NCI-H748 (cell line): Measurements from ENCODE around the gene RUVBL1.

Experiments used
- DNase-seq: peaks from one replicate; lab custom pipeline; 2025; ENCODE audit not compliant: unreplicated experiment; lab: John Stamatoyannopoulos, UW

RUVBL1 gene

GRCh38 chr3:128036119-128036518 is 87.5 kb downstream of the RUVBL1 start:
- DNase-seq = peak; percentile 15

- no peak for DNase-seq
Observed at GRCh38 chr3:128033102-128033501, 90.5 kb downstream of the RUVBL1 start.
